Testis (tissue), 3 donors: ENCODE data around the gene CUL1. TPM values are rescaled to one million over a fixed set of nuclear protein-coding genes. Genes with fewer than 3 reads are reported as not detected.

ENCODE experiments used
- DNase-seq: peaks from one replicate; pipeline ENCODE4 v3.0.0-alpha.2; 2019
- H3K27ac ChIP-seq, 2 donors: fragments of 200-600 bp; sonication (generic); one replicate each; pipeline ENCODE4 v1.5.1; 2019
- H3K27me3 ChIP-seq: fragments of 200-600 bp; sonication (generic); one replicate; pipeline ENCODE4 v1.5.1; 2019
- H3K36me3 ChIP-seq: fragments of 200-600 bp; sonication (generic); one replicate; pipeline ENCODE4 v1.5.1; 2017; ENCODE audit warnings: low read depth; ENCODE audit errors: missing control alignments
- H3K4me1 ChIP-seq: fragments of 200-600 bp; sonication (generic); one replicate; pipeline ENCODE4 v1.5.1; 2019
- H3K4me3 ChIP-seq, 2 donors: fragments of 200-600 bp; sonication (generic); one replicate each; pipeline ENCODE4 v1.5.1; 2017 to 2019
- H3K9me3 ChIP-seq: fragments of 200-600 bp; sonication (generic); one replicate; pipeline ENCODE4 v1.5.1; 2017
- CTCF ChIP-seq, 3 experiments: fragments of 450-650 bp in 2 of 3; fragments of 200-600 bp in 1 of 3; sonication (generic) in 1 of 3; IDR thresholded peaks; one replicate each; pipeline ENCODE4 v1.5.1; 2016 to 2019; ENCODE audit warnings: antibody characterized with exemption in 3 of 3, mild to moderate bottlenecking in 2 of 3, moderate library complexity in 1 of 3
- POLR2A ChIP-seq: fragments of 450-650 bp; IDR thresholded peaks from one replicate; pipeline ENCODE4 v1.6.1; 2017; ENCODE audit warnings: antibody characterized with exemption, mild to moderate bottlenecking, moderate library complexity
- WGBS, 2 donors: methylation state at CpG; one replicate each; pipeline ENCODE4 v1.1.5; 2018; 5-methylcytosine and 5-hydroxymethylcytosine counted together
- intact Hi-C: fragments of 100-400 bp; cut with DNase I; formaldehyde crosslinking; loops from one replicate; pipeline ENCODE4 v1.15.1; 2023; ENCODE audit warnings: low total_unique reads
- polyA plus RNA-seq: library from polyadenylated mRNA; stranded (reverse); fragments of 350-450 nt; fragmentation: Illumina TruSeq; extraction: RNeasy Lipid Tissue Mini Kit (QIAGEN cat#74804); gene quantifications from one replicate; pipeline ENCODE4 v1.2.3, GENCODE V29; 2014; ENCODE audit warnings: low read depth, low replicate concordance; ENCODE audit not compliant: insufficient read depth
- total RNA-seq, 2 donors: library from RNA; depleted of rRNA; stranded (reverse); fragments of >200 nt; gene quantifications; one replicate each; pipeline ENCODE4 v1.2.3, GENCODE V29; 2016

Gene CUL1
- total and polyA plus RNA-seq, 3 donors from 2014 or later: 151 to 206 (median 161) TPM

GRCh38 chr7:148723166-148723559 lies 24.5 kb downstream of the CUL1 start:
- H3K27me3 ChIP-seq: no peaks in the 10 kb centered on the region
- H3K4me3 ChIP-seq: no peak overlapping the region
- intact Hi-C loops: no loop called here
- TF ChIP-seq CTCF (IDR thresholded peaks at IDR 0.05) (no peak), POLR2A (no peak)
- no peaks in the 10 kb centered on the region for H3K36me3 ChIP-seq
- peaks cover 26% of the 10 kb centered on the region for H3K4me1 ChIP-seq
- DNase-seq: no peak
- no peaks in the 10 kb centered on the region for H3K9me3 ChIP-seq
- WGBS, 2 donors: 57 to 75% methylated on average over 2 of the region's 2 CpGs
- H3K27ac ChIP-seq: peak overlapping the region; percentile 14 to 32

GRCh38 chr7:148723846-148724245 lies 25.1 kb downstream of the CUL1 start:
- Histone ChIP-seq H3K4me1 (peaks cover 26% of the 10 kb centered on the region), H3K27me3 (no peaks in the 10 kb centered on the region), H3K9me3 (no peaks in the 10 kb centered on the region), H3K36me3 (no peaks in the 10 kb centered on the region), H3K27ac (no peak overlapping the region), H3K4me3 (no peak overlapping the region)
- WGBS, 2 donors: 64 to 67% methylated on average over 3 of the region's 3 CpGs
- no peak for DNase-seq
- intact Hi-C loops: no loop called here
- TF ChIP-seq POLR2A (no peak), CTCF (IDR thresholded peaks at IDR 0.05) (no peak)

GRCh38 chr7:148726385-148726784 lies 27.7 kb downstream of the CUL1 start:
- TF ChIP-seq CTCF (IDR thresholded peaks at IDR 0.05) (no peak), POLR2A (no peak)
- peaks cover 26% of the 10 kb centered on the region for H3K4me1 ChIP-seq
- H3K9me3 ChIP-seq: no peaks in the 10 kb centered on the region
- 45 to 67% methylated on average over 2 of the region's 2 CpGs for WGBS, 2 donors
- intact Hi-C loops: no loop called here
- no peak for DNase-seq
- H3K4me3 ChIP-seq: no peak overlapping the region
- no peaks in the 10 kb centered on the region for H3K36me3 ChIP-seq
- no peak overlapping the region for H3K27ac ChIP-seq
- H3K27me3 ChIP-seq: no peaks in the 10 kb centered on the region

GRCh38 chr7:148727501-148728278 lies 29.0 kb downstream of the CUL1 start:
- WGBS, 2 donors: 90% methylated on average over 11 of the region's 11 CpGs
- Histone ChIP-seq H3K4me3 (no peak overlapping the region), H3K9me3 (no peaks in the 10 kb centered on the region), H3K27ac (no peak overlapping the region), H3K36me3 (no peaks in the 10 kb centered on the region), H3K4me1 (peaks cover 18% of the 10 kb centered on the region), H3K27me3 (no peaks in the 10 kb centered on the region)
- TF ChIP-seq POLR2A: no peak
- intact Hi-C loops: no loop called here
- DNase-seq: no peak

GRCh38 chr7:148729984-148730733 lies 31.5 kb downstream of the CUL1 start:
- Histone ChIP-seq H3K4me3 (no peak overlapping the region), H3K9me3 (no peaks in the 10 kb centered on the region), H3K4me1 (peaks cover 6% of the 10 kb centered on the region), H3K36me3 (no peaks in the 10 kb centered on the region), H3K27me3 (no peaks in the 10 kb centered on the region), H3K27ac (no peak overlapping the region)
- intact Hi-C loops: no loop called here
- TF ChIP-seq CTCF (IDR thresholded peaks at IDR 0.05): no peak
- no peak for TF ChIP-seq POLR2A
- WGBS, 2 donors: 74 to 76% methylated on average over 12 of the region's 12 CpGs
- DNase-seq: no peak
